Occipital lobe (tissue), 2 donors: ENCODE data around the gene FBXL4. TPM values are rescaled to one million over a fixed set of nuclear protein-coding genes. Genes with fewer than 3 reads are reported as not detected.

Source experiments
- DNase-seq: peaks from one replicate; lab custom pipeline; 2025; lab: John Stamatoyannopoulos, UW
- total RNA-seq: library from RNA; depleted of rRNA; stranded (reverse); fragments of >200 nt; gene quantifications from one replicate; pipeline ENCODE4 v1.2.3, GENCODE V29; 2014

FBXL4 gene
- total RNA-seq, 1 donor from 2014 or later = 44.6 TPM

DNA sequence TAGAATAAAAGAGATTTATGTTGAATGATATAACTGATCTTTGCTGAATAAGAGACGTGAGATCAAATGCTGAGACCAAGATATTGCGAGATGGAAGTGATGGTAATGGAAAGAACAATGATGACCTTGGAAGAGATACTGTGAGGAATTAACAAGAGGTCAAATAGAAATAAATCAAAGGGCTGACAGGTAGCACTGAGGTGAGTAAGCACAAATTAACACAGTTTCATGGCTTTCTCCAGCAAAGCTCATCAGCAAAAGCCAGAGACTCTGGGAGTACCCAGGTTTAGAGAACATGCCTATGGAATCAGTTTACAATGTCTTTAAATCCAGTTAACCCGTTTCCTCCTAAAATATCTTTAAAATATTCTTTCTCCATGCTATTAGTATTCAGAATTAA, 60.1 kb downstream of the FBXL4 start:
- DNase-seq = no peak

DNA sequence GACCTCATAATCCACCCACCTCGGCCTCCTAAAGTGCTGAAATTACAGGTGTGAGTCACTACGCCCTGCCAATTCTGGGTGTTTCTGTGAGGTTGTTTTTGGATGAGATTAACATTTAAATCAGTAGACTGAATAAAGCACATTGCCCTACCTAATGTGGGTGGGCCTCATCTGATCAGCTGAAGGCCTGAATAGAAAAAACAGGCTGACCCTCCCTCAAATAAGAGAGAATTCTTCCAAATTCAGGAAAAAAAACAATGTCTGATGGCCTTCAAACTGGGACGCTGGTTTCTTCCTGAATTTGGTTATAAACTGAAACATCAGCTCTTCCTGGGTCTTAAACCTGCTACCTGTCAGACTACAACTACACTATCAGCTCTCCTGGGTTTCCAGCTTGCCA, 62.4 kb downstream of the FBXL4 start:
- no peak for DNase-seq

DNA sequence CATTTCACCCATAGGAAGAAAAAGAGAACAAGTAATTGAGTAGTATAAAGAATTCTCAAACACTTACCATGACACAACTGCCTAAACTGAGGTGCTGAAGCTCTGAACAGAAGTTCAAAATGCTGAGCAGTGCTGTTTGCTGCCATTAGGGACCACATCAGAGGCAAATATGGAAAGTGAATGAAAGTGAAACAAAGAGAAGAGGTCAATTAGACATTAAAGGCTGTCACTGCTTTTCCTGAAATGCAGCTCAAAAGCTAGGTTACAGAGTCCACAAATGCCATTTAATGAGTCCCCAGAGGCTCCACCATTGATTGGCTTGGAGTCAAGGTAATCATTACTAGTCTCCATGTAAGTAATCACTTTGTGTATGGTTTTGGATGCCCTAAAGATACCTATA, 67.3 kb downstream of the FBXL4 start:
- DNase-seq = no peak

- DNase-seq = no peak
Measured at GRCh38 chr6:98877250-98877649, 70.5 kb downstream of the FBXL4 start.

DNA sequence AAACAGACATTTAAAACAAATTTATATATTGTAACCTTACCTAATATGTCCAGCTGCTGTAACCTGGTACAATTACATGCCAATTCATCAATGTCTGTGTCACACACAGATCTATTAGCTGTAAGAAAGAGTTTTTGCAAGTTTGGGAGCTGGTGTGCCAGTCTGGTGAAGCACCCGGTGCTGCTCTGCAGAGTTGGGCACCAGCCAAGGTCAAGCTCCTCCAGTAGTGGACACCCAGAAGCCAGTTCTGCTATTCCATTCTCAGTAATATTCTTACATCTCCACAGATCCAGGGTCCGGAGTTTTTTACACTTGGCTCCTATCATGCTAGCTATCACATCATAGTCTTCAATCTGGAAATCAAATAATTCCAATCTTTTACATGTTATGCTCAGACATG, 72.4 kb downstream of the FBXL4 start:
- DNase-seq = no peak

DNA sequence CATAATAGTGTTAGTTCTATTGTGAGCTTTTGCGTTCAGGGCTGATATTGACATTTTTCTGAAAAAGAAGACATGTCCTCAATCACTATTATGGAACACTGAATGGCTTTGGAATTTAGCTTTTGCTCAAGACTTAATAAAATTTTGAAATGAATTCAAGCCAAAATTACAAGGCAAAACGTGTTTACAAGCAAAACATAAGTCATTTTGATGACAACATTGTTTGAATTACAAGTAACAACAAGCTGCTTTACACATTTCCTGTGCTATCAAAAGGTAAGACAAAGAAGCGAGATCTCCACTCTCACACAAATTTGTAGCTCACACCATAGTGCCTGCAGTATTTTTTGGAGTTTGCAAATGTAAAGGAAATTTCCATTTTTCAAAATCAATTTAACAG, 75.9 kb downstream of the FBXL4 start:
- no peak for DNase-seq

DNA sequence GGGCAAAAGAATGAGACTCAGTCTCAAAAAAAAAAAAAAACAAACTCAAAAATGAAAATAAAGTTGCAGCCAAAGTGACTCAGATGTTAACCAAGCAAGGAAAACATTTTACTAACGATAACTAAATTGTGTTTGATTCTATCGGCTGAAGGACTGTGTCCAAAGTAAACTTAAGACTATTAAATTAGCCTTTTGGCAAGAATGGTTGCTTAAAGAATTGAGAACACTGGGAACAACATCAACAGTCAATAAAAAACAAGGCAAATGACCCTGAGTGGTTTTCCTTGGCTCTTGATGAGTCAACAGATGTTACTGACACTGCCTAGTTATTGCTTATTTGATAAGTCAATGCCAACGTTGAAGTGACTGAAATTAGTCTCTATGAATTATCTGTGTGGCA, 76.7 kb downstream of the FBXL4 start:
- DNase-seq = no peak

- no peak for DNase-seq
Measured at GRCh38 chr6:98864497-98864896, 83.2 kb downstream of the FBXL4 start.

GRCh38 chr6:98848539-98849242, 99.1 kb downstream of the FBXL4 start:
- no peak for DNase-seq

GRCh38 chr6:98847779-98848538, 99.8 kb downstream of the FBXL4 start:
- no peak for DNase-seq

- DNase-seq = no peak
Measured at GRCh38 chr6:98847416-98847778, 100.3 kb downstream of the FBXL4 start.

DNA sequence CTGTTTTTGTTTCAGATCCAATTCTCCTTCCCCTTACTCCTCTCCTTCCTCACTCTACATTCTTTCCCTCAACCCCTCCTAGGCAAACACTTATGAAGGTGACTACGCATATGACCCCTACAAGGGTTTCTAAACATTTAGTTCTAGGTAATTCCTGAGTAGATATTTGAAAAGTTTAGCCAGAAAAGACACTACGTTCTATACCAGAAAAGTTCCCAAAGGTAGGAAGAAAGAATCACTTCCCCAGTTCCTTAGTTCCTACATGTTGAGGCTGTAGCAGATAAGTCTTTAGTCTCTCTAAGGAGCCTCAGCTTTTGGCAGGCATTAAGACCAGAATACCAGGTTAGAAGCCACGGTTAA, 101.7 kb downstream of the FBXL4 start:
- DNase-seq = no peak

DNA sequence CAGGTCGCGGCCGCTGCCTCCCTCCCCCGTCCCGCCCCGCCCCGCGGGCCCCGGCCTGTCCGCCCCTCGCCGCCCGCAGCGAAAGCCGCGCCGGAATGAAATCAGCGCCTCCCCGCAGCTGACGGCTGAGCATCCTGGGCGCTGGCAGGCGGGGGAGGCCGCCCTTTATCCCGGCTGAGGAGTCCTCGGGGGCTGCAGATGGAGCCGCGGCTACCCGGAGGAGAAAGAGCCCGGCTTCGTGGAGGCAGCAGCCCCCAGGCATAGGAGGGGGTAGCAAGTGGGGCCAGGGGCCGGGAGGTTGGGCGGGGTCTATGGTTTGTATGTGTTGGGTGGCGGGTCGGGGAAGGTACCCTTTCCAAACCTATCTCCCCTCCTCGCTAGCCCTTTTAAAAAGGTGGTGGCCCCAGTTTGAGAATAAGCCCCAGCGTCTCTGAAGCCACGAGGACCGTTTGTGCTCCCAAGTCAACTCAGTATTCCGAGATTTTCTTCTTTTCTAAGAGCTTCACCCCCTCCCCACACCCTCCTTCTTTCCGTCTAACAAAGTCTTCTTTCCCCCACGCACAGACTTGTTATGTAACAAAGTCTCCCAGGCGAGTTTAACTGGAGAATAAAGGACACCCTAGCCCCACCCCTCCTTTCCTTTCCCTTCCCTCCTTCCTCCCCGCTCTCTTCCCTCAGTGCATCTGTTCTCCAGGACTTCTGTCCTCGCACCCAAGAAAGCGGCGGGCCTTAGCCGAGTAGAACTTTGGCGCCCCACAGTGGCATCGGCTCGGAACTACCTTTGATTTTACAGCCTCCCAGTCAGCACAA, 102.3 kb downstream of the FBXL4 start:
- DNase-seq = peak; percentile 85

DNA sequence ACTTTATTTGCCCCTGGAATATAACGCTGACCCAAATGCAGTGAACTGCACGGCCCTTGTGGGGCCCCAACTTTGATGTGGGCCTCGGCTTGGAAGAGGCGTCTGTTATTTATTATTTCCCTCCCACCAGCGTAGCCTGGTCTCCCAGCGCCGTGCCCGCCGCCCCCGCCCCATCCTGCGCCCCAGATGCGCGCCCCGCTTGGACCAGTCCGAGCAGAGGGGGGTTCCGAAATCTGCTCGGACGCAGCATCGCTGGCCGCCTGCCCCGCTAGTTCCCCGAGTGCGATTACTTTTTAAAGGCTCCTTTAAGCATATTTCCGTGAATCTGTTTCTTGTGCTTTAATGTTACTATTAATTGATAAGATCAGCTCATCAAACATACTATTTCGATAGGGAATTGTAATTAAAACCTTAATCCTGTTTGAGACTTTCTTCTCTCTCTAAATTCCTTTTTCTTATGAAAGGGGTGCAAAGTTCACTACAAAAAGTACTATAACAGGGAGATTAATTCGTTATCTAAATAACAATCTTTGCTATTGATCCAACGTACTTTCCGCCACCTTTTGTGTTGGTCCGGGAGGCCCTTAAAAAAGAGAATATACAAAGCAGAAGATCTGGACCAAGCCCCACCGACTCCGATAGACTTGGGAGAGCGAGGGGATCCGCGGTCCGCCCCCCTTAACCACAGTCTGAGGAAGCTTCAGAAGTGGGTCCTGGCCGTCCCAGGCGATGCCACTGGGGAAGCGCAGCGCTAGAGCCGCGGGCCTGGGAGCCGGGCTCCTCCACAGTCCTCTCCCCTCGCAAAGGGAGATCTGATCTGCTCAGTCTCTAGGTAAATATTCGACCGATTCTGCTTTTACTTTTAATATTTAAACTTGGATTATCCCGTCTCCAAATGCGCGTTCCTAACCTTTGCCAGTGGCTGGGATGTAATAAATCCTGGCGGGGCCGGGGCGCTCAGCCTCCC, 103.2 kb downstream of the FBXL4 start:
- no peak for DNase-seq

DNA sequence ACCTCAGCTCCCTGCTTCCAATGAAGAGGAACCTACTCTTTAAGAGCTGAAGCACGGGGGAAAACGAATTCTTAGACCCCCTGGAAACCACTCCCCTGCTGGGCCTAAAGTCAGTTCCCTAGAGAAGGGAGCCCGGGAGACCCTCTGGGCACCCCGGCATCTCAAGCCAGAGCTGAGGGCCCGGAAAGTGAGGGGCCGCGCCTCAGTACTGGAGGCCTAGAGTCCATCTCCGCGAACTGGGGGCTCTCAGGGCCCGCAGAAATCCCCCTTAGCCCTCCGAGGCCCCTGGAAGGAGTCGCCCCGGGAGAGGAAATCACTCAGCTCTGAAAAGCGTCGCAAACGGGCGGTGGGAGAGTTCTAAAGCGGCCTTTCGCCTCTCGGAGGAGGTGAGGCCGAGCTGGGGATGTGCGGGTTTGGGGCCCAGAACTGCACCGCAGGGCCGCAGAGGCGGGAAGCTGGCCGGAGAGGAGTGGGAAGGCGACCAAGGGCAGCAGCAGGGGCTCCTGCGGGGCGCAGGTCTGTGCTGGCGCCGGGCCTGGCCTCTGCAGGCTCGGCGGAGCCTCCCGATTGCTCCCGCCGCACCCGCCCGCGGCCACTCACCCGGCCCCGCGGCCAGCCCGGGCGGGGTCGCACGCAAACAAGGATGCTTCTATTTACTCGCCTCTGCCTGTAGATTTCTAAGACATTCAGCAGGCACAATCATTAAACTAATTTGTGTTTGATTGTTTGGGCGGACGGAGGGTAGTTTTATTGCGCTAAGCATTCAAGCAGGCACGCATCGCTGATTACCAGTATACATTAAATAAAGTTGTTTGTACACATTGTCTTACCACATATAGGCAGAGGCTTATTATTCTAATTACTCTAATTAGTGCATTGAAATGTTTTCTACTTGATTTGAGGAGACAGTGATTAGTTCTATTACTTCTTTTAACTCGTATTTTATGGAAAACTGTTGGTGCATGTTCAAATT, 104.2 kb downstream of the FBXL4 start:
- DNase-seq = no peak

DNA sequence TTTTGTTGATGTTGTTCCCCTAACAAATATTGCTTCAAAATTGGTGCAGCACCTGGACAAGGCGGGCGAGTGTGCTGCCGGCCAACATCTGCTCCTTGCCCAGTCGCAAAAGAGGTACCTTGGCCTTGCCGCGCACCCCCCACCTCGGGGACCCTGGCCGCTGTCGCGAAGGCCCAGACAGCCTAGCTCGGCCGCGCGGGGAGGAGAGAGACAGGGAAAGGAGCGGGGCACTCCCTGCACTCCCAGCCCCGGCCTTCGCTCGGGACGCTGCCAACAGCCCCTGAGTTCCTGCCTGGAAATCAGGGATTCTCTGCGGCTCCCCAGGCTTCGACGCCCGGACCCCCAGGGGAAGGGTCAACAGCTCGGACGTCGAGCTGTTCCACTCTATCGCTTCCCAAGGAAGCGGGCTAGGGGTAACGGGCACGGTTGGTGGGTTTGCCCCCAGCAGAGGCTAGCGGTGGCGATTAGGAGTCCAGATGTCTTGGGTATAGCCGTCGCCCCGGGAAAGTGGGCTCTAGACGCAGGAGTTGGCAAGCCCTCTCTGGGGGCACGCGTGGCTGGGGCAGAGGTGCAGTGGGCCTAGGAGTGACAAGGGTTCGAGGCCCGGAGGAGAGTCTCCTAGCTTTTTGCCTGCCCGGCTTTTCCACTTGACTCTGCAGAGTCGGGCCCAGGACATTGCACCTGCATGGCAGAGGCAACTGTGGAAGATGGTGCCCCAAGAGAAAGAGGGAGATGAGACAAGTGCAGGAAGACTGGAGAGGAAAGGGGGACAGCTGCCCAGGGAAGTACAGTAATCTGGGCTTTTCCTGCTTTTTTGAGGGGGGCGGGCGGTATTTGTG, 105.2 kb downstream of the FBXL4 start:
- DNase-seq = no peak

- DNase-seq = no peak
Measured at GRCh38 chr6:98841621-98842341, 106.0 kb downstream of the FBXL4 start.

DNA sequence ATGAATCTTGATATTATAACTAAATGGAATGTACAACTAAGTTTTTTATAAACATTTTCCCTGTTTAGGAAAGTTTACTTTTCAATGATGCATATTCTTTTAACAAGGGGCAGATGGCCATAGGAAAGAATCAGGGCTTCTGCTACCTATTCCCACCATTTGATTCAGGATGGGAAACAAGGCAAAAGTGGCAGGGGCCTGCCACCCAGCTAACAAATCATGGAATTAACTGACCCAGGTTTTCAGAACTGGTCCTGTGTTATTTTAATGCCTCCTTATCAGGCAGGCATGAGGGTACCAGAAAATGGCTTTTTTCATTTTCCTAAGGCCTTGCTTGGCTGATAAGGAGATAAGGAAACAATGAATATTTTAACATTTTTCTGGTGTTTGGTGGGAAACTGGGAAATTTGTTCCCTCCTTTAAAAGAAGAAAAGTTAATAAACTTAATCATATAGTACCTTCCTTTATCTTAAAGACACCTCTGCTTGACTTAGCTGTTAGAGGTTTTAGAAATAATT, 106.7 kb downstream of the FBXL4 start:
- no peak for DNase-seq
